ENCODE results near the gene GPR162. TPM values are rescaled to one million over a fixed set of nuclear protein-coding genes. Genes with fewer than 3 reads are reported as not detected.
"Not testable (repeated sequence)": the region's sequence is repeated elsewhere in the genome, so short reads cannot be mapped to it uniquely, and the experiment has no call there.

GPR162 gene
- total RNA-seq, 1 donor from 2014 or later, result 21.5 TPM

DNA sequence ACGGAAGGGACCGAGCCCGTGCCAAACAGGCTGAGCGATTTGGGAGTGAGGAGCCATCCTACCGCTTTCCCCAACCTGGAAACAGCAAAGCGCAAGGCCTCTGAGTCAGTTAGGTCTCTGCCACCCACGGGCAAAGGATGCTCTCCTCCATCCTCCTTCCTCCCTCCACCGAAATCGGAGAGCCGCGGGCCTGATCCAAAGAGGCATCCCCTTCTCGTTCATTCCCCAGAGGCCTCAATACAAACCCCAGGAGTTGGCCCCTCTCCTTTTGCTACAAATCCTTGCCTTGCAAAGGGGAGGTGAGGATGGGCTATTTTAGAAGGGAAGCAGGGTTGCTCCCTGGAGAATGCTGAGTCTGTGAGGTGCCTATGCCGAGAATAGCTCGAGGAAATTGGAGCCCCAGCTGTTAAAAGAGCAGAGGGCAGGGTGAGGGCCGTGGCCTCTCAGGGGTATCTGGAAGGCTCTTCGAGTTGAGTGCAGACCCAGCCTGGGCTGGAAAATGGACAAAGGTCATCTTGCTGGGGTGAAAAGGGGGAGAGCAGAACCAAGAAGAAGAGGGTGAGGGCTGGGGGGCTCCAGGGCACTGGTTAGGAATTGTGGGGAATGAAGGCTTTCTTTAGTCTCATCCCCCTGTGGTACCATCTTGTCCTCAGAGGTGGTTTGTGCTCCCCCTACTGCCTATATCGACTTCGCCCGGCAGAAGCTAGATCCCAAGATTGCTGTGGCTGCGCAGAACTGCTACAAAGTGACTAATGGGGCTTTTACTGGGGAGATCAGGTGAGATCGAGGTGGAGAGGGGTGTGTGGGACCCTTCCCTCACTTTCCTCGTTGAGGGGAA is 46.8 kb downstream of the GPR162 start:
- no peak for DNase-seq
- H3K4me1 ChIP-seq, result peaks cover 47% of the 10 kb centered on the region

DNA sequence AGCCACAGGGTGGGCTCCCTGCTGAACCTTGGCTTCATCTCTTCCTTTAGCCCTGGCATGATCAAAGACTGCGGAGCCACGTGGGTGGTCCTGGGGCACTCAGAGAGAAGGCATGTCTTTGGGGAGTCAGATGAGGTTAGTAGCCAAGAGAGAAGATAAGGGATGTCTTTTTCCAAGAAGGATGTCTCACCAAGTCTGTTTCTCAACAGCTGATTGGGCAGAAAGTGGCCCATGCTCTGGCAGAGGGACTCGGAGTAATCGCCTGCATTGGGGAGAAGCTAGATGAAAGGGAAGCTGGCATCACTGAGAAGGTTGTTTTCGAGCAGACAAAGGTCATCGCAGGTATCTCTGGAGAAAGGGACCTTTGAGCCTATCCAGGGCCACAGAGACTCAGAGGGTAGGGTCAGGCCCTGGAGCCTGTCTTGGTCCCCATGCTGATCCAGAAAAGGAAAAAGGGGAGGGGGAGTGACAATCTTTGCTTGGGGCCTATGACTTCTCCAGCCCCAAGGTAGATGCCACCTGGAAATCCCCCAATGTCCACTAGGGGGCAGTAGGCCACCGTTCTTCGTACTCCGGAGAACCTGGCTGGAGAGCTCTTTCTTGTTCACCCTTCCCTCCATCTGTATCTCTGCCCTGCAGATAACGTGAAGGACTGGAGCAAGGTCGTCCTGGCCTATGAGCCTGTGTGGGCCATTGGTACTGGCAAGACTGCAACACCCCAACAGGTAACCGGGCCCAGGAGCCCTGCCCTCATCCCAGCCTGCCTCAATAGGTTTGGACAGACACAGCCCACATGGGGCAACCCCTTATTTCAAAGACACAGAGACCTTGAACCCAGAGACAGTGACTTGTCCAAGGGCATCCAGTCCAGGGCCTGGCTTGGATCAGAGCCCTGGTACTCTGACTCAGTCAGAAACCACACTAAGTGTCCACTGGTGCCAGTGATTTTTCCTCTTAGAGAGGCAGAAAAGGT is 47.7 kb downstream of the GPR162 start:
- H3K36me3 ChIP-seq, result peaks cover 46% of the 10 kb centered on the region
- no peaks in the 10 kb centered on the region for H3K9me3 ChIP-seq
- peaks cover 54% of the 10 kb centered on the region for H3K4me1 ChIP-seq
- ATAC-seq (no peak), DNase-seq (peak; percentile 81)
- no peak overlapping the region for H3K27ac ChIP-seq
- intact Hi-C loops (cut with DNase I), result no loop called here
- no peaks in the 10 kb centered on the region for H3K27me3 ChIP-seq (ENCODE audit: low read depth)
- peak overlapping the region; percentile 98 for H3K4me3 ChIP-seq
- TF ChIP-seq, protein P1, sequence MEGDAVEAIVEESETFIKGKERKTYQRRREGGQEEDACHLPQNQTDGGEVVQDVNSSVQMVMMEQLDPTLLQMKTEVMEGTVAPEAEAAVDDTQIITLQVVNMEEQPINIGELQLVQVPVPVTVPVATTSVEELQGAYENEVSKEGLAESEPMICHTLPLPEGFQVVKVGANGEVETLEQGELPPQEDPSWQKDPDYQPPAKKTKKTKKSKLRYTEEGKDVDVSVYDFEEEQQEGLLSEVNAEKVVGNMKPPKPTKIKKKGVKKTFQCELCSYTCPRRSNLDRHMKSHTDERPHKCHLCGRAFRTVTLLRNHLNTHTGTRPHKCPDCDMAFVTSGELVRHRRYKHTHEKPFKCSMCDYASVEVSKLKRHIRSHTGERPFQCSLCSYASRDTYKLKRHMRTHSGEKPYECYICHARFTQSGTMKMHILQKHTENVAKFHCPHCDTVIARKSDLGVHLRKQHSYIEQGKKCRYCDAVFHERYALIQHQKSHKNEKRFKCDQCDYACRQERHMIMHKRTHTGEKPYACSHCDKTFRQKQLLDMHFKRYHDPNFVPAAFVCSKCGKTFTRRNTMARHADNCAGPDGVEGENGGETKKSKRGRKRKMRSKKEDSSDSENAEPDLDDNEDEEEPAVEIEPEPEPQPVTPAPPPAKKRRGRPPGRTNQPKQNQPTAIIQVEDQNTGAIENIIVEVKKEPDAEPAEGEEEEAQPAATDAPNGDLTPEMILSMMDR (IDR thresholded peaks at IDR 0.05), result peak; percentile 94

More for the DNA sequence above, 46.8 kb downstream of the GPR162 start:
- ATAC-seq, result peak in 1 of 2 donors; percentile 1
- Histone ChIP-seq H3K27ac (peak overlapping the region; percentile 98), H3K36me3 (peaks cover 55% of the 10 kb centered on the region), H3K9me3 (no peaks in the 10 kb centered on the region), H3K27me3 (ENCODE audit: low read depth) (no peaks in the 10 kb centered on the region), H3K4me3 (peak overlapping the region; percentile 98)
- intact Hi-C loops (cut with DNase I), result no loop called here
- TF ChIP-seq, protein P1 (IDR thresholded peaks at IDR 0.05), result no peak

DNA sequence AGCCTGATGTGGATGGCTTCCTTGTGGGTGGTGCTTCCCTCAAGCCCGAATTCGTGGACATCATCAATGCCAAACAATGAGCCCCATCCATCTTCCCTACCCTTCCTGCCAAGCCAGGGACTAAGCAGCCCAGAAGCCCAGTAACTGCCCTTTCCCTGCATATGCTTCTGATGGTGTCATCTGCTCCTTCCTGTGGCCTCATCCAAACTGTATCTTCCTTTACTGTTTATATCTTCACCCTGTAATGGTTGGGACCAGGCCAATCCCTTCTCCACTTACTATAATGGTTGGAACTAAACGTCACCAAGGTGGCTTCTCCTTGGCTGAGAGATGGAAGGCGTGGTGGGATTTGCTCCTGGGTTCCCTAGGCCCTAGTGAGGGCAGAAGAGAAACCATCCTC is 48.7 kb downstream of the GPR162 start:
- H3K9me3 ChIP-seq; H3K27ac ChIP-seq; H3K27me3 ChIP-seq (ENCODE audit: low read depth); DNase-seq; H3K4me3 ChIP-seq; ATAC-seq; intact Hi-C loops (cut with DNase I): not testable (repeated sequence)
- Histone ChIP-seq H3K4me1 (peaks cover 58% of the 10 kb centered on the region), H3K36me3 (peaks cover 36% of the 10 kb centered on the region)

DNA sequence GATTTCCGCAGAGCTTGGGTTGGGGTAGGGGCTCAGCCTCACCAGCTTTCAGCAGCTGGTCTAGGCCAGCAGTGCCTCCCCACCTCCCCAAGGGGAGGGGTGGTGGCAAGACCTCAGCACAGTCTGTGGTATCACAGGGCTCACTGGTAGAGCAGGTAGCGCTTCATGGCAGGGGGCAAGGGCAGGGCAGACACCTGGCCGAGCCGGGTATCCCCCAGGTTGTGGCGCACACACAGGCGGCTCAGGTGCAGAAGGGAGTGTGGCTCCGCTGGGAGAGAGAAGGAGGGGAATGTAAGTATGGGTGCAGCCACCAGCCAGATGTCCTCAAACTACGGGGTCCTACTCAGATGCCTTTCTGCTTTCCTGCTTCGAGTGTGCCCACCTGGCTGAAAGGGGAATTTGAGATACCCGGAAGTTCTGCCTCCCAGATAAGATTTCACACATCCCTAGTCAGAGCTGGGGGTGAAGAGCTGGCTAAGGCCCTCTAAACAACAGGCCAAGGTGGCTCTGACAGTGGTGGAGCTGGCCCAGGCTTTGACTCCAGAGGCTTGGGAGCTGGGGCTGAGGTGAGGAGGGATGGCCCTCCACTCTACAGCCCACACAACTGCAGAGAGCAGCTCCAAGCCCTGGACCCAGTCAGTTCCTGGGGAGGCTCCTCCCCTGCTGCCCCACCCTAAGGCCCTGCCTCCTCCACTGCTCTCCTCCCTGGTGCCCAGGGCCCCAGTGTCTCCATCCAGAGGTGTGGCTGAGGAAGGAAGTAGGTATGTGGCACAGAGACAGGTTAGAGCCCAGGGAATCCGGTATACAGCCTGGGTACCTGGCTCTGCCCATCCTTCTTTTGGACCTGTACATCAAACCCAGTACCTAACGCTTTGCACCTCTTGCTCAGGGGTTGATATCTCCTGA is 49.7 kb downstream of the GPR162 start:
- DNase-seq (no peak), ATAC-seq (peak in 1 of 2 donors; percentile 8)
- Histone ChIP-seq H3K9me3 (no peaks in the 10 kb centered on the region), H3K4me1 (peaks cover 58% of the 10 kb centered on the region), H3K27me3 (ENCODE audit: low read depth) (no peaks in the 10 kb centered on the region), H3K27ac (peak overlapping the region; percentile 84), H3K4me3 (peak overlapping the region; percentile 99), H3K36me3 (peaks cover 29% of the 10 kb centered on the region)
- intact Hi-C loops (cut with DNase I), result no loop called here
- TF ChIP-seq, protein P1 (IDR thresholded peaks at IDR 0.05), result no peak

DNA sequence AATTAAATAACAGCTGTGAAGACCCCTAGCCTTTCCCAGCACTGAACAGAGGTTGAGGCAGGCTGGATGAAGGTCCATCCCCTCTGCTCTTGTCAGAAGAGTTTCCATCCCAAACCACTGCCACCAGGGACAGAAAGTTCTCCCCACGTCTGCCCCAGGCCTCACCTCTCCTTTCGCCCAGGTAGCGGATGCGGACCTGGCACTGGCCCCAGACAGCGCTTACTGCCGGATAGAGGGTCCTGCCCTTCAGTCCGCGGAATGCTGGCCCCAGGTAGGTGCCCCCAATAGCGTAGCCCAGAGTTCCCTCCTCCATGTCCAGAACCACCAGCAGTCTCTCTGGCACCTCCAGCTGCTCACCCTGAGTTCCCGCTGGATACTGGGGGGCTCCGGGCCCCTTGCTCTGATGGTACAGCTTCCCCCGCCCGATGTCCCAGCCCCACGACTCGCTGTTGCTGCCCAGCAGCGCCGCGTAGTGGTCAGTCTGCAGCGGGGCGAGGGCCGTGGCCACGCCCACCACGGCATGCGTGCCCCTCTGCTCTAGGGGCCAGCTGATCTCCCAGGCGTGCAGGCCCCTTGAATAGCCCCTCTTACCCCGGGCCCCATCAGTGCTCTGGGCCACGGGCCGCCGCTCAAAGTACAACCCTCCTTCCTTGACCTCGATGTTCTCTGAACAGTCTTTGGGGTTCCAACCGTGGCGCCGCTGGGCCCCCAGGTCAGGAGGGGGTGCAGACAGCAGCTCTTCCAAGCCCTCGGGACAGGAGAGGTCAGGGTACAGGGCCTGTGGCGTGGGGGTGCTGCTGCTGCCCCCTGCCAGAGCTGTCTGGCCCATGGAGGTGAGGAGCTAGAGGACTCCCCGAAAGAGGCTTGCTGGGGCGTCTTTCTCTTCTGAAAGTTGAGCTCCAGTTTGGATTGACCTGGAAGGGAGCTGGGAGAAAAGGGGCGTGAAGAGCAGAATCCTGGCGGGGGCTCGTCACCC is 50.7 kb downstream of the GPR162 start:
- Histone ChIP-seq H3K4me1 (peaks cover 53% of the 10 kb centered on the region), H3K4me3 (peak overlapping the region; percentile 99), H3K9me3 (no peaks in the 10 kb centered on the region), H3K27me3 (ENCODE audit: low read depth) (no peaks in the 10 kb centered on the region), H3K36me3 (peaks cover 29% of the 10 kb centered on the region), H3K27ac (peak overlapping the region; percentile 84)
- ATAC-seq (peak; percentile 84 to 87), DNase-seq (peak; percentile 90)
- intact Hi-C loops (cut with DNase I), result no loop called here
- TF ChIP-seq, protein P1 (IDR thresholded peaks at IDR 0.05), result peak; percentile 97

All from lower lobe of right lung (tissue), 2 donors.